Esophagus squamous epithelium (tissue), 4 donors: Measurements from ENCODE around the gene CACNA2D3.

ENCODE experiments used
- POLR2A ChIP-seq, 4 donors: fragments of 450-650 bp; IDR thresholded peaks; one replicate each; pipeline ENCODE4 v1.6.1; 2017; ENCODE audit warnings: antibody characterized with exemption in 4 of 4, mild to moderate bottlenecking in 4 of 4, moderate library complexity in 3 of 4
- TF ChIP-seq, protein P1 (sequence below), 6 experiments: fragments of 450-650 bp in 4 of 6; fragments of 200-600 bp in 2 of 6; sonication (generic) in 2 of 6; IDR thresholded peaks; one replicate each; pipeline ENCODE4 v1.5.1; 2016 to 2019; ENCODE audit warnings: antibody characterized with exemption in 6 of 6, mild to moderate bottlenecking in 4 of 6, moderate library complexity in 4 of 6

DNA sequence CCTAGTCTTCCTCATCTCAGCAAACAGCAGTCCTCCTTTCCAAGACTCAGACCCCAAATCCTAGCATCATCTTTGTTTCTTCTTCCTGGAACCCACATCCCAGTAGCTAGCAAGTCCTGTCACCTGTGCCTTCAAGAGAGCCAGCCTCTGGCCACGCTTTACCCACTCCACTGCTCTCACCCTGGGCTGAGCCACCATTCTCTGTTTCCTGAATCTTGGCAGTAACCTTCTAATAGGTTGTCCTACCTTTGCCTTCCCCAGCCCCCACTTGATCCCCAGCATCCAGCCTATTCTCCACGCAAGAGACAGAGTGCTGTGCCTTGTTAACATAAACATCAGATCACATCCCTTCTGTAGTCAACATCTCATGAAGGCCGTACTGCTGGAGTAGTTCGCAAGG is 482.1 kb downstream of the CACNA2D3 start:
- TF ChIP-seq, protein P1, sequence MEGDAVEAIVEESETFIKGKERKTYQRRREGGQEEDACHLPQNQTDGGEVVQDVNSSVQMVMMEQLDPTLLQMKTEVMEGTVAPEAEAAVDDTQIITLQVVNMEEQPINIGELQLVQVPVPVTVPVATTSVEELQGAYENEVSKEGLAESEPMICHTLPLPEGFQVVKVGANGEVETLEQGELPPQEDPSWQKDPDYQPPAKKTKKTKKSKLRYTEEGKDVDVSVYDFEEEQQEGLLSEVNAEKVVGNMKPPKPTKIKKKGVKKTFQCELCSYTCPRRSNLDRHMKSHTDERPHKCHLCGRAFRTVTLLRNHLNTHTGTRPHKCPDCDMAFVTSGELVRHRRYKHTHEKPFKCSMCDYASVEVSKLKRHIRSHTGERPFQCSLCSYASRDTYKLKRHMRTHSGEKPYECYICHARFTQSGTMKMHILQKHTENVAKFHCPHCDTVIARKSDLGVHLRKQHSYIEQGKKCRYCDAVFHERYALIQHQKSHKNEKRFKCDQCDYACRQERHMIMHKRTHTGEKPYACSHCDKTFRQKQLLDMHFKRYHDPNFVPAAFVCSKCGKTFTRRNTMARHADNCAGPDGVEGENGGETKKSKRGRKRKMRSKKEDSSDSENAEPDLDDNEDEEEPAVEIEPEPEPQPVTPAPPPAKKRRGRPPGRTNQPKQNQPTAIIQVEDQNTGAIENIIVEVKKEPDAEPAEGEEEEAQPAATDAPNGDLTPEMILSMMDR (IDR thresholded peaks at IDR 0.05), result no peak
- TF ChIP-seq POLR2A (IDR thresholded peaks at IDR 0.05), result no peak
